ENCODE measurements around the gene SPTBN1. TPM values are rescaled to one million over a fixed set of nuclear protein-coding genes. Genes with fewer than 3 reads are reported as not detected.

Gene SPTBN1
- total RNA-seq, 2 experiments from 2014 or later = 132 to 183 TPM

- Histone ChIP-seq H3K36me3 (ENCODE audit: insufficient read depth, low read length) (no peaks in the 10 kb centered on the region), H3K4me1 (ENCODE audit: insufficient read depth, low read length, poor library complexity, severe bottlenecking) (peaks cover 15% of the 10 kb centered on the region), H3K4me3 (ENCODE audit: low read depth, low read length, poor library complexity, severe bottlenecking) (peak overlapping the region; percentile 79), H3K27ac (ENCODE audit: low read depth, low read length, poor library complexity, severe bottlenecking) (no peak overlapping the region), H3K79me2 (ENCODE audit: insufficient read depth, low read depth, low read length) (no peaks in the 10 kb centered on the region), H3K9me3 (ENCODE audit: low read length) (no peaks in the 10 kb centered on the region), H4K20me1 (ENCODE audit: insufficient read depth, low read length) (no peaks in the 10 kb centered on the region), H3K9me2 (ENCODE audit: insufficient read depth, low read length) (no peaks in the 10 kb centered on the region), H3K4me2 (ENCODE audit: low read length) (peak overlapping the region; percentile 91), H2AFZ (ENCODE audit: low read length) (peak overlapping the region; percentile 77; the same call in 1 of the 2 replicates)
- TF ChIP-seq EZH2phosphoT487 (IDR thresholded peaks at IDR 0.05; ENCODE audit: borderline replicate concordance, low read depth, low read length) = no peak
- TF ChIP-seq CTCF (conservative IDR thresholded peaks at IDR 0.05; ENCODE audit: low read length) = no peak
- POLR2A ChIA-PET = no interaction called here
- CTCF ChIA-PET (ENCODE audit: unreplicated experiment) = no interaction called here
- no TSS peak for BruUV-seq (replicated peaks)
- DNase-seq (ENCODE audit: low spot score) = peak; percentile 43
- intact Hi-C loops (cut with micrococcal nuclease; ENCODE audit: unreplicated experiment) = no loop called here
These were observed 1.3 kb downstream of the SPTBN1 start for GRCh38 chr2:54457323-54458023.

DNA sequence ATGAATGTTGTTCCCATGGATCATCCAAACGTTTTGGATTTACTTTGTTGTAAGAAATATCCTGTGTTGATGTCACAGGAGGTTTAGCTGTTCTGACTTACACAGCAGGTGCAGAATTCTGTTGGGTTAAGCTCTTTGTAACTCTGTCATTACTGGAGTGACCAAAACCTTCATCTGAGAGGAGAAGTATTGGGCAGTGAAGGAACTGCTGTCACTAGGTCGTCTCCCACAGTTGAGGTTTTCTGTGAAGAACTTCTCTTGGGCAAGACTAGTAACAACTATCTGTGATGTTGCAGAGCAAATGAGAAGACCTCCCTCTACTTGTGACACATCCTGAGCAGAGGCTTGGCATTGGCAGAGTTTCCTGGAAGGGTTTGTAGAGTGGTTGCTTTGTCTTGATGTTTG lies 2.9 kb downstream of the SPTBN1 start:
- no peak overlapping the region for H3K27ac ChIP-seq (ENCODE audit: low read depth, low read length, poor library complexity, severe bottlenecking)
- POLR2A ChIA-PET = interaction anchor here (0.6 kb wide), 1 partner anchor 13 kb away, joined by 3 read pairs; no protein-coding TSS in a partner anchor
- intact Hi-C loops (cut with micrococcal nuclease; ENCODE audit: unreplicated experiment) = no loop called here
- H3K4me2 ChIP-seq (ENCODE audit: low read length) = no peak overlapping the region
- H3K4me1 ChIP-seq (ENCODE audit: insufficient read depth, low read length, poor library complexity, severe bottlenecking) = peaks cover 15% of the 10 kb centered on the region
- no TSS peak for BruUV-seq (replicated peaks)
- no peak overlapping the region for H3K4me3 ChIP-seq (ENCODE audit: low read depth, low read length, poor library complexity, severe bottlenecking)
- no peaks in the 10 kb centered on the region for H4K20me1 ChIP-seq (ENCODE audit: insufficient read depth, low read length)
- TF ChIP-seq CTCF (conservative IDR thresholded peaks at IDR 0.05; ENCODE audit: low read length) (no peak), EZH2phosphoT487 (IDR thresholded peaks at IDR 0.05; ENCODE audit: borderline replicate concordance, low read depth, low read length) (no peak)
- no peaks in the 10 kb centered on the region for H3K36me3 ChIP-seq (ENCODE audit: insufficient read depth, low read length)
- peak; percentile 13 for DNase-seq (ENCODE audit: low spot score)
- H3K79me2 ChIP-seq (ENCODE audit: insufficient read depth, low read depth, low read length) = no peaks in the 10 kb centered on the region
- H3K9me2 ChIP-seq (ENCODE audit: insufficient read depth, low read length) = no peaks in the 10 kb centered on the region
- no peaks in the 10 kb centered on the region for H3K9me3 ChIP-seq (ENCODE audit: low read length)
- H2AFZ ChIP-seq (ENCODE audit: low read length) = no peak overlapping the region
- CTCF ChIA-PET (ENCODE audit: unreplicated experiment) = no interaction called here

DNA sequence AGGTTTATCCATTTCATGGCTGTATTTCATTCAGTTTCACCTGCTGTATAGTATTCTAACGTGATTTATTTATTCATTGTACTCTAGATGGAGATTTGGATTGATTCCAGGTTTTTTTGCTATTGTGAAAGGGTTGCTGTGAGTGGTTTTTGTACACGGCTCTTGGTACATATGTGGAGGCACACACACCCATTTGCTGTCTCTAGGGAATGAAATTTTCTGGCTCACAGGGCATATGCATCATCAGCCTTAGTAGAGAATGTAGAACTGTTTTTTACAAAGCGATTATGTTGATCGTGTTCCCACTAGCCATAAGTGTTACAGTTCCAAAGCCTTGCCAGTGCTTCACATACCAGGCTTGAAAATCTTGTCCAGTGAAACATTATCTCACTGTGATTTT lies 5.1 kb downstream of the SPTBN1 start:
- intact Hi-C loops (cut with micrococcal nuclease; ENCODE audit: unreplicated experiment) = no loop called here
- CTCF ChIA-PET (ENCODE audit: unreplicated experiment) = no interaction called here

More for the DNA sequence above, 5.1 kb downstream of the SPTBN1 start:
- Histone ChIP-seq H3K79me2 (ENCODE audit: insufficient read depth, low read depth, low read length) (no peaks in the 10 kb centered on the region), H3K4me1 (ENCODE audit: insufficient read depth, low read length, poor library complexity, severe bottlenecking) (peaks cover 9% of the 10 kb centered on the region), H4K20me1 (ENCODE audit: insufficient read depth, low read length) (no peaks in the 10 kb centered on the region), H3K4me3 (ENCODE audit: low read depth, low read length, poor library complexity, severe bottlenecking) (no peak overlapping the region), H3K9me2 (ENCODE audit: insufficient read depth, low read length) (no peaks in the 10 kb centered on the region), H3K36me3 (ENCODE audit: insufficient read depth, low read length) (no peaks in the 10 kb centered on the region), H2AFZ (ENCODE audit: low read length) (no peak overlapping the region), H3K9me3 (ENCODE audit: low read length) (no peaks in the 10 kb centered on the region), H3K4me2 (ENCODE audit: low read length) (no peak overlapping the region), H3K27ac (ENCODE audit: low read depth, low read length, poor library complexity, severe bottlenecking) (no peak overlapping the region)
- TF ChIP-seq EZH2phosphoT487 (IDR thresholded peaks at IDR 0.05; ENCODE audit: borderline replicate concordance, low read depth, low read length) (no peak), CTCF (conservative IDR thresholded peaks at IDR 0.05; ENCODE audit: low read length) (no peak)
- BruUV-seq (replicated peaks) = no TSS peak
- no peak for DNase-seq (ENCODE audit: low spot score)
- POLR2A ChIA-PET = no interaction called here

Data from OCI-LY7 (cell line).